GM21737 (cell line): ENCODE measurements around the gene IRF7.

ENCODE experiments used
- ATAC-seq: cut with Tn5 transposase; IDR thresholded peaks from one replicate; pipeline ENCODE4 v1.9.1; 2021; ENCODE audit warnings: mild to moderate bottlenecking, moderate library complexity; ENCODE audit not compliant: unreplicated experiment

The IRF7 gene

GRCh38 chr11:567011-567628, 48.6 kb downstream of the IRF7 start:
- no peak for ATAC-seq

- no peak for ATAC-seq
Observed at GRCh38 chr11:565921-566509, 49.7 kb downstream of the IRF7 start.

- no peak for ATAC-seq
Observed at GRCh38 chr11:563812-564578, 51.8 kb downstream of the IRF7 start.

GRCh38 chr11:563066-563811, 52.5 kb downstream of the IRF7 start:
- ATAC-seq, result no peak
